Astrocyte of the hippocampus (primary cell): ENCODE results near the gene UGT8.
"Not testable (repeated sequence)": the region's sequence is repeated elsewhere in the genome, so short reads cannot be mapped to it uniquely, and the experiment has no call there.

Experiments
- DNase-seq: peaks from one replicate; pipeline ENCODE4 v3.0.0; 2011; ENCODE audit warnings: low read depth, low spot score

UGT8 gene, protein sequence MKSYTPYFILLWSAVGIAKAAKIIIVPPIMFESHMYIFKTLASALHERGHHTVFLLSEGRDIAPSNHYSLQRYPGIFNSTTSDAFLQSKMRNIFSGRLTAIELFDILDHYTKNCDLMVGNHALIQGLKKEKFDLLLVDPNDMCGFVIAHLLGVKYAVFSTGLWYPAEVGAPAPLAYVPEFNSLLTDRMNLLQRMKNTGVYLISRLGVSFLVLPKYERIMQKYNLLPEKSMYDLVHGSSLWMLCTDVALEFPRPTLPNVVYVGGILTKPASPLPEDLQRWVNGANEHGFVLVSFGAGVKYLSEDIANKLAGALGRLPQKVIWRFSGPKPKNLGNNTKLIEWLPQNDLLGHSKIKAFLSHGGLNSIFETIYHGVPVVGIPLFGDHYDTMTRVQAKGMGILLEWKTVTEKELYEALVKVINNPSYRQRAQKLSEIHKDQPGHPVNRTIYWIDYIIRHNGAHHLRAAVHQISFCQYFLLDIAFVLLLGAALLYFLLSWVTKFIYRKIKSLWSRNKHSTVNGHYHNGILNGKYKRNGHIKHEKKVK

DNA sequence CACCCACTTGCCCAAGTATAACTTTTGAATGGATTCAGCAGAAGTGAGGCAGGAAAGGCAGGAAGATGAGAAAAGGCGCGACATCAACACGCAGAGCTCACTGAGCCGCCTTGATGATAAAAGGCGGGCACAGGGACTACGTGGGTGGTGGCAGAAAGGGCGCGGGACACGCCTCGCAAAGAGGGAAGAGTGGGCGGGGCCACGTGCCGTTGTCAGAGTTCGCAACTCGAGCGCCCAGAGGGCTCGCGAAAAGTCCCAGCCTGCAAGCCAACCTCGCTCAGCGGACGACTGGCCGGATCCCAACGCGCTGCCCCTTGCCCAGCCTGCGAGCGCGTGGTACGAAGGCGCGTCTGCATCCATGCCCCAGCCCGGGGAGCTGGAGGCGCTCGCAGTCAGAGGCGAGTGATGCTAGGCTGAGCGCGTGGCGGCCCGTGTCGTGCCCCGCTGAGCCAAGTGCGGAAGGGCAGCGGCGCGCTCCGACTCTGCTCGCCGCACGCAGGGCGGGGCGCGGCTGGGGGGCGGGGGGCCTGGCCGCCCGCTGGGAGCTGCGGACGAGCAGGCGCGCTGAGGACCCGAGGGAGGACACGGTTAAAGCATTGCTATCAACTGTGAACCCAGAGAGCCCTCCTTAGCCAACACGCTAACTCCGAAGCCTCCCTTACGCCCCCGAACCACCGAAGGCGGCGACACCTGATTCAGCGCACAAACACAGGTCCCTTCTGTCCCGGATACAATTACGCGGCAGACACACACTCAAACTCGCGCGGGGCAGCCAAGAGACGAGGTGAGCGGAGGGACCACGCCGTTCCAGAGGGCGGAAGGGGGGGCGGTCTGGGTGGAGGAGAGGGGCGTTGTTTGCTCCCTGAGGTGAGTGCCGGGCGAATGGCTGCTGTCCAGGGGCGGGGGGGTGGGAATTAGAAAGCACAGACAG lies at the start of gene UGT8:
UGT8 (plus strand) TSS at position 617 of the 931 bp plus-strand sequence. CDS start 24,074 bp downstream, outside the sequence.
- DNase-seq = peak; percentile 65

DNA sequence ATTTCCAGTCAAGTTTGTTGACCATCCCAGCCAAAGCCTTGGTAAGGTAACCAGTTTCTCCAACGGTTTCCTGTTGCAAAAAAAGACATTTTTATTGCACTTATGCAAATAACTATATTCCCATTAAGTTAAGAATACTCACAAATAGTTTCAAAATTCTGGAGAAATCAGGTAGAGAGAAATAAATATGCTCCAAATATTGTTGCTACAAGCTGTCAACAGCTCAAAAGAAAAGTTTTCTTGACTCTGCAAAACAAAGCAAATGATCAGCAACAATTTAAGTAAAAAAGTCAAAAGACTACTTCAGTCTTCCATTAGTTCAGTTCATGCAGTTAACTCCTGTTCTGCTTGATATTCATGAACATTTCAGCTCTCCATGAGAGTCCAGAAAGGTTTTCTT lies 49.0 kb upstream of the UGT8 start:
- DNase-seq = no peak

DNA sequence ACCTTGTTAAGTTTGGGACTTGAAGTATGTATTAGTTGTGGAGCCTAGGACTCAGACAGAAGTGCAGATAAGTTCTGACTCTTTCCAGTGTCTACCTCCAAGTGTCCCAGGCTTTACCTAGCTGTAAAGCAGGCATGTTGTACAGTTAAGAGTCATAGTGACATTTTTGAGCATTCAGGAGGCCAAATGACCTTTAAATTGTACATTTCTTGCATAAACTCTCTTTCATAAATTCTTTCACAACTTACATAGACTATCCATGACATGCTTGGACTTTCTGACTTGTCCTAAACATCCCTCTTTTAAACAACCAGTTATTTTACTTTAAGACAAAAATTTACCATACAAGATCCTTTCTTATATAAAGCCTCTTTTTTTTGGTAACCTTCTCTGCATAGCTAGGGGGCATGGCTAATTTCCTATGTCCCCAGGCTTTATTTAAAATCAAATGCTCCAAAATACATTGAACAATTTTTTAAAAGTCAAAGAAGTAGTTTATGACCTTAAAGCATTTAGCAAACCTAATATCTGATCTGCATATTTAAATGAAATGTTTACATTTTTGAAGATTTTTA lies 40.1 kb upstream of the UGT8 start:
- peak; percentile 3 for DNase-seq

DNA sequence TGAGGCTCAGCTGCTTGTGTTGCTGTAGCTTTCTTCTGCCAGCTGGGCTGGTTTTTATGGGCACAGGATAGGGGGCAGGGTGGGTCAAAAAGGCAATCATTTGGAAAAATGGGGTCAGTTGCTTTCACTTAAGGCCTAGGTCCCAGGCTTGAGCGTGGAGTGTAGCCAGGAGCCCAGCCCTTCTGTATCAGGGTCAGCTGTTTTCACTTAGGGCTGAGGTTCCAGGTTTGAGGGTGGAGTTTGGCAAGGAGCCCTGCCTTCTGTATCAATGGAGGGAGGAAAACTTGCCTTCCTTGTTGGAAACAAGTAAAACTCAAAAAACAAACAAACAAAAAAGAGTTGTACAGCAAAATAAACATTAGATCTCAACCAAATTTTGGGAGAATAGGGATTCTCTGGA lies 37.0 kb upstream of the UGT8 start:
- DNase-seq = no peak

DNA sequence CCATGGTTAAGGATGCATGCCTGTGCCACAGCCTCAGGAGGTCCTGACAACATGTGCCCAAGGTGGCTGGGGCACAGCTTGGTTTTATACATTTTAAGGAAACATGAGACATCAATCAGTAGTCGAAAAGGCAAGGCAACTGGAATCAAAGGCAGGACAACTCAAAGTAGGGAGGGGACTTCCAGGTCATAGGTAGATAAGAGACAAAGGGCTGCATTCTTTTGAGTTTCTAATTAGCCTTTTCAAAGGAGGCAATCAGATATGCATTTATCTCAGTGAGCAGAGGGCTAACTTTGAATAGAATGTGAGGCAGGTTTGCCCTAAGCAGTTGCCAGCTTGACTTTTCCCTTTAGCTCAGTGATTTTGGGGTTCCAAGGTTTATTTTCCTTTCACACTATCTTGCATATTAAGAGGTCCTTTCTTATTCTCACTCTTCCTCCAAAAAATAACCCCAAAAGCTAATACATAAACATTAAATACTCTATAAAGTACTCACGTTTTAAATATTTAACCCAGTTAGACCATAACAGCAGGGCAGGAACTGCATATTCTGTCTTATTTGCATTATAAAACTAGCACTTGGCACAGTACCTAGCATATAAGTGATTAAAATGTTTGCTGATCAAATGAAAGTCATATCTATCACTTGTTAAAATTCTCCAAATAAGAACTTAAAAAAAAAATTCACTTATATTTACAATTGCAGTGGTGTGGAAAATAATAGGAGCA lies 36.3 kb upstream of the UGT8 start:
- DNase-seq = no peak

DNA sequence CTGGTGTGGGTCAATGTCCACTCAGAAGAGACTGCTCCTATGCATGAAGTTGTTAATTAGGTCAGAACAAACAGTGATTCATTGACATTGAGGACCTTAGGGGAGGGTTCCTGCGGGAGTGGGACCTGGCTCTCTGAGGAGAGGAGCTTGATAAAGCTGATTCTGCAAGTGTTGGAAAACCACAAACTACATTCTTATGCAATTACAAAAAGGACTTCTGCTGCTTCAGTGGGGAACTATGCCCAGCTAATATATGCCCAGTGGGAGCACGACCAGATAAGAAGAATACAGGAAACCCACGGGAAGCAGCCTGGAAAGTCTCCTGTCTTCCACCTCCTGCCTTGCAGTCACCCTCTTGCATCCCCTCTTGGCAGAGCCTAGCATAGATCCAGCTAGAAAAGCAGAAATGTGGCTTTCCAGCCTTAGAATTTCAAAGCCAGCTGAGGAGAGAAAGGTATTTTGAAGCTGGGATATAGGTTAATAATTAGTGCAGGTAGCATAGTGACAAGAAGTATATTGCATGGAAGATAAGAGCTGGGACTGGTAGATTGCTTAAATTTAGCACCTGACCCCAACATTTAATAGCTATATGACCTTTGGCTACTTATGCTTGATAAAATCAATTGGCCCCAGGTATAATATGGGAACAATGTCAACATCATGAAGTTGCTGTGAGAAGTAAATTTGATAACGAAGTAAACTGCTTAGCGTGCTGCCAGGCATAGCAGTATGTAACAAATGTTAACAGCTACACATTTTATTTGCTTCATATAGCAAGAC lies 34.9 kb upstream of the UGT8 start:
- DNase-seq = peak; percentile 53

DNA sequence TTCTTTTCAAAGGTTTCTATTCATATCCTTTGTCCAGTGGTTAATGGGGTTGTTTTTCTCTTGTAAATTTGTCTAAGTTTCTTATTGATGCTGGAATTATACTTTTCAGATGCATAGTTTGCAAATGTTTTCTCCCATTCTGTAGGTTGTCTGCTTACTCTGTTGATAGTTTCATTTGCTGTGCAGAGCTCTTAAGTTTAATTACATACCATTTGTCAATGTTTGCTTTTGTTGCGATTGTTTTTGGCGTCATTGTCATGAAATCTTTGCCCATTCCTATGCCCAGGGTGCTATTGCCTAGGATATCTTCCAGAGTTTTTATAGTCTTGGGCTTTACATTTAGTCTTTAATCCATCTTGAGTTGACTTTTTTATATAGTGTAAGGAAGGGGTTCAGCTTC lies 21.2 kb upstream of the UGT8 start:
- no peak for DNase-seq

DNA sequence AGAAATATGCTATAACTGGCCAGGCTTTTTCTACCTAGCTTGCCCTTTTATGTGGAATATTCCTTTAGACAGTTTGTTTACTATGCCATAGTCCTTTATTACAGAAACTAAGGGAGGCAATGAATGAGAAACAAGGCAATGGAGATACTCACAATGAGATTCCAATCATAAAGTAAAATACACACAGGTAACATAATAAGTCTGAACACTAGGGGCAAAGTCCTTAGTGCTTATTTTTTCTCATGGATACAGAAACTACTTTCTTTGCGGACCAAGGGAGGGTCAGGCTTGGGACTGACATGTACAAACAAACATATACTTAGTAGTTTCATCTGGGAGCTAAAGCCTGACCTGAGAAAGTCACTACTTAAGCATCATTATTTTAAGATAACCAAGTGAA lies 16.0 kb upstream of the UGT8 start:
- no peak for DNase-seq

DNA sequence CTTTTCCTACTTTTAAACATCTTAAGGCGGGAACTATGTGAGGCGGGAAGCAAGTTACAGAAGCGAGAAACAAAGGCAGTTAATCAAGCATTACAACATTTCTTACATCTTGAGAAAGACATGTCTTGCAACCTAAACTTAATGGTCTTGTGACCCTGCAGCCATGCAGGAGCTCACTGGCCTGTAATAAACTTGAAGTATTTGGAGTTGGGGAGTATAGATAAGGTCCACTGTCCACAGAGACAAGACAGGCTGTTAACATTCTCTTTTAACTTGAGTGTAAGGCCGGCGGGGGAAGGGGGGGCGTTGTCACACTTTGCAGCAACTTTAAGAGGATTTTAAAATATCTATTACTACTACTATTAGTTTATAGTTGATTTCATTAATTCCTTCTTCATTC lies 10.3 kb upstream of the UGT8 start:
- no peak for DNase-seq

DNA sequence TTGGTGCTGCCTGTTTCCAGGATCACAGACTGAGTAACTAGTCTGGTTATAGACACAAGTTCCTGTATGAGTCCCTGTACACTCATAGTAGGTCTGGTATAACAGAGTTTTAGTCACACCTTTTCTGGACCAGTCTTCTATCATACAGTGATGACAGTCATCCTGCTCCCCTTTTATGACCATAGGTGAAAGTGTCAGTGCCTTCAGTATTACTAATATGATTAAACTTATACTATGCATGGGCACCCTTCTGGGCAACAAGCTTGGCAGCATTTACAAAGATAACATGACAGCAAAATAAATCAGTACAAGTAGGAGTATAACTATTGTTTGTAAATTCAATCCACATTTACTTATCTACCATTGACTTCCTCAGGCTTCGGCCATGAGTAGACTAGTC lies 8.2 kb upstream of the UGT8 start:
- not testable (repeated sequence) for DNase-seq

DNA sequence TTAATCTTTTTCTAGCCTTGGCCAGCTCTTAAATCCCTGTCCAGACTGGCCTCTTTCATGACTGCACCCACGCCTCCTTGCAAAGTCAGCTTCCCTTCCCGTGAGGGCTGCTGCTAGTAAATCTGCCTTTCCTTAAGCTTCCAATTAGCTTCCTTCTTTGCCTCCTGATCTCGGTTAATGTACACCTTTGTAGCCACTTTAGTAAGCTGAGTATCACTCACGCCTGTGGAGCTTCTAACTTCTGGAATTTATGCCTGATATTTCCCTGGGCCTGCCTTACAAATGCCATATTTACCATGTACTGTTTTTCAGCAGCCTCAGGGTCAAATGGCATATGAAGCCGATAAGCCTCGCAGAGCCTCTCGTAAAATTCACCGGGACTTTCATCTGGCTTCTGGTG lies 5.1 kb upstream of the UGT8 start:
- DNase-seq = no peak

DNA sequence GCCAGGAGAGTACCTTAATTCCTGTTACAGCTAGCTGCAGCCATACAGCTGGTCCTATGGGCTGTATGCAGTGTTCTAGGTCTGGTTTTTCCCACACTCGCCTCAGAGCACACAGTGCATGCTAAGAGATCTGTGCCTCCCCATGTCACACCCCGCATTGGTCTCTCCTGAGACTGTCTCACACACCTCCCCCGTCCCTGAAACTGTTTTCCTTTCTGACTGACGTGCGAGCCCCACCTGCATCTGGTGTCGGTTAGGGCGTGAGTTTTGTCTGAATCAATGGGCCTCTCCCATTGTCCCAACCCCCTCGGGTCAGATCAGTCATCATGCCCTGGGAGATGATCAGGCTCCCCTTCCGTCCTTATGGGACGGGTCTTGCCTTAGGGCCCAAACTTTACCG lies 3.4 kb upstream of the UGT8 start:
- DNase-seq = no peak

DNA sequence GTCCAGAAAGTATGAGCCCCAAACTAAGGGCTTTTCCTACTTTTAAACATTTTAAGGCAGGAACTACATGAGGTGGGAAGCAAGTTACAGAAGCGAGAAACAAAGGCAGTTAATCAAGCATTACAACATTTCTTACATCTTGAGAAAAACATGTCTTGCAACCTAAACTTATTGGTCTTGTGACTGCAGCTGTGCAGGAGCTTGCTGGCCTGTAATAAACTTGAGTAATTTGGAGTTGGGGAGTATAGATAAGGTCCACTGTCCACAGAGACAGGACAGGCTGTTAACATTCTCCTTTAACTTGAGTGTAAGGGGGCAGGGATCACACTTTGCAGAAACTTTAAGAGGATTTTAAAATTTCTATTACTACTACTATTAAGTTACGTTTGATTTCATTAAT lies 2.7 kb upstream of the UGT8 start:
- no peak for DNase-seq

DNA sequence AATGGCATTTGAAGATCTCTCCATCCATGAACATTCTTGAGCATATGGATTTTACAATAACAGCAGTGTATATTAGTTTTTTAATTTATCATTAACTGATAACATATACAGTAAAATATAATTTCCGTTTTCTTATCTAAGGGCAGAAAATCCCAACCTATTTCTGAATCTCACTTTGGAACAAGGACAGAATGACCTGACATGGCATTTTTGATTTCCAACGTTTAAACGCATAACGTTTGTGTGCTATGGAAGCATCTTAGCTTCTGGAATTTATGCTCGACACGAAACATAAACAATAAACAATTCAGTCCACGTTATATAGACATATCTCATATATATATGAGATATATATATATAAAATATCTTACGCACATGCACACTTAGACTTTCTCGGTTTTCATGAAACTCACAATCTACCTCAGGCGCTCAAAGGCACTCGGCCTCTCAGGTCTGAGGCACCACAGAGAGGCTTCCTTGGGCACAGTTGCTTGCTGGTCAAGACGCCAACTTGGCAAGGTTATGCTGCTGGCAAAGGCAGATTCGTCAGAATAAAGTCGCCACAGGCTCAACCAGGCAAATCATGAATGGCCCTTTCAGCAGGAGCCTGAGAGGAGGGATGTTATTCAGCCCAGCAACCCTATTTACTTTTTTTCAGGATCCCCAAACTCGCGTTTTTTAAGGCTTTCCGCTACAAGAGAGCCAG lies 1.0 kb upstream of the UGT8 start:
- DNase-seq = peak; percentile 10

DNA sequence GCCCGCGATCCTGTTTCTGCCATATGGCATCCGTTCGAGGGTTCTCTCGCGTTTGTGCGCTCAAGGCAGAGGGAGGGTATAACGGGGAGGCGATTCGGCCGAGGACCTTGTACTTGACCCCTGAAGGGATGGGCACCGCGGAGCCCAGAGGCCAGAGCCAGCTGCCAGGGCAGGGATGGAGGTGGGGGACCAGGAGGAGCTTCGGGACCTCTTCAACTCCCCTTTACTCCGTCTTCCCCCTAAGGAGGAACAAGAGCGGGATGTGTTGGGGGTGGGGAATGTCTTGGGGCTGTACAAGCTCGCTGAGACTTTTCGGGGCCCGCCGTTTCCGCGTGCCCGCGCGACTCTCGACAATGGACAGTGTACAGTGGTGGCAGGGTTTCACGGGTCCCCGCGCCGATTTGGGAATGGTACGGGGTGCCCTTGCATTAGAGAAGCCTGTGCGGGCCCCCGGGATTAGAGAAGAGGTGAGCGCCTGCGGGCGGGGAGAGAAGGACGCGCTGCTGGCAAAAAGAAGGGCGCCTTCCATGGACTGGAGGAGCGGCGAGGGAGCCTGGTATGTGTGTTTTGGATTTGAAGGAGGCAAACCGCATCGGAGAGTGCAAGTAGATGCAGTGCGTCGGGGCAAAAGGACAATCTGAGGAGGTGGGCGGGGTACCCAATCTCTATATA lies 760 bp downstream of the UGT8 start:
- DNase-seq = peak; percentile 39

DNA sequence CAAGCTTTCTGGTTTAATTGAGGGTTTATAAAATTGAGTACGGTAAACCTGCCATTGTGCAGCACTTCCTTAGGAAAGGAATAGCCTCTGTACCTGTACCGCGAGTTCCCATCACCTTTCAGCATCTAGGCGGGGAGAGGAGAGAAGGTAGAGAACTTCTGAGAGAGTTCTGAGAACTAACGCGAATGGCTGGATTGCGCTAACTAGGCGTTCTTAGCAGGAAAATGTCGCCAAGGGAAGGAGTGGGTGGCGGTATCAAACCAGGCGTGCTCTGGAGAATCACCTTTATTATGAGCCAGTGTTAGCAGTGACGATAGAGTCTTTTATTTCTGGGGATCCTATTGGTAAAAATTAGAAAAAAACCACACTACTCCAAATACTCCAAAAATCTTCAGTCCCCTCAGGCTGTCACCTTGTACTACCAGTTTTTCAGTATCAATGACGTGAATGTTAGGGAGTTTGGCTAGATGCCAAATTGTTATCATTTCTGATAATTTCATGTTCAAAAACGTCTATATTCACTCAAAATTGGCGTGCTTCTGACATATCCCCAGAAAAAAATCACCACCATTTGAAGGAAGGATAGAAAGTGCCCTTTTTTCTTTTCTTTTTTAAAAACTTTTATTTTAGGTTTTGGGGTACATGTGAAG lies 1.4 kb downstream of the UGT8 start:
- DNase-seq = no peak

DNA sequence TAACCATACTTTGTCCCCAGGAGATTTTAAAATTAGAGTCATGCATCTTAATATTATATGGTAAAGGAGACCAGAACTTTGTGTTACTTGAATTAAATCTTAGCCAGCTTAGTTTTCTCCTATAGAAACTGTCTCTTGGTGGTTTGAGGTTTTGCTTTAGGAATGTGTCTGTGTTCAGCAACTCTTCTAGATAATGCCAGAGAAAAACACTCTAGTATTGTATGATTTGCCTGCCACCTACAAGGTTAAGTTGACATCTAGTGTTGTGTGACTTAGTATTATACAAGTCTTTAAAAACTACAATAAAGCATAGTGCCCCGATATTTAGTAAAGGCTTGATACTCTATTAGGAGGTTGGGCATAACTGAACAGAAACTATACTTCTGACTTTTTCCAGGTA lies 2.1 kb downstream of the UGT8 start:
- DNase-seq = peak; percentile 5

DNA sequence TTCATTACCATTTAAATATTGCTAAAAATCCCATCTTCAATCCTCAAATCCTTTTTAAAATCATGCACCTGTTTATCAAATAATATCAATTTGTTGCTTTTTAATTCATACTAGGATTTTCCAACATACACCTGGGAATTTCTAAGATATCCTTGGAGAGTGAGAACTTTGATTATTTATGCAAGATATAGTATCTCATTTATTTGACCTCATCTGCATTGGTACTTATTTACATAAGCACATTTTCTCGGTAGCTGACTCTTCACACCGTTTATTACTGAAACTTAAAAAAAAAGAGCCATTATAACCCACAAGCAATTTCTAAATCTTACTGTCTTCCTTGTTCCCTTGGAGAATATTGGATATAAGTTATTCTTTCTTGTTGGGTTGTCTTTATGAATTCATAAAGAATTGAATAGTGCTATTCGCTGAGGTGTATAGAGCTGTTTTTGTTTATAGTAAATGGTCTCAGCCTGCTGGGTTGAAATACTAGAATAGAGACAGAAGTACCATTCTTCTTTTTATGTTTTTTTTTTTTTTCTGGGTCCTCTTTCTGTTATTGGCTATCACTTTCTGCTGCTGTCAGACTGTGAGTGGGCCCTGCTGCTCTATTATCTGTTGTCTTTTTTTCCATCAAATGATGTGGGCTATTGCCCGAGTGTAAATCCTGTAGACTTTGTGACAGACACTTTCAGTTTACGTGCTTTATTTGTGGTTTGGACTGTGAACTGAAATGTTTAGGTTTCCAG lies 2.9 kb downstream of the UGT8 start:
- DNase-seq = no peak
